ENCODE results near the gene TLR6.

DNA sequence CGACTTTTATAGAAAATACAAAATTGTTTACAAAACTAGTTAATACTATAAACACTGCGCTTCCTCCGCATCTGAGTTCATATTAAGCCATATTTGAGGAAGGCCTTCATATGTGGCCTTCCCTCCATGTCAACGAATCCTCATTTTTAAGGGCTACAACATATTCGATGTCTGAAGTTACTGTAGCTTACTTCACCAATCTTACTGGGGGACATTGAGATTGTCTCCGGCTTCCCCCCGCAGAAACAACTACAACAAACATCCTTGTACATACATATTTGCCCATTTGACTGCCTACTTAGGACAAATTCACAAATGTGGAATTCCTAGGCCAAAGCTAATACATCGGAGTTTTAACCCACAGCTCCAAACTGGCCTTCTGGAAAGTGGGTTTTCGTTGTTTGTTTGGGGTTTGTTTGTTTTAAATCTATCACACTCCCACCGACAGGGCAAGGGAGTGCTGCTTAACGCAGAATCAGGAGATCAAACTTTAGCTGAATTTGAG, 10.4 kb upstream of the TLR6 start:
- TF ChIP-seq, protein P1, sequence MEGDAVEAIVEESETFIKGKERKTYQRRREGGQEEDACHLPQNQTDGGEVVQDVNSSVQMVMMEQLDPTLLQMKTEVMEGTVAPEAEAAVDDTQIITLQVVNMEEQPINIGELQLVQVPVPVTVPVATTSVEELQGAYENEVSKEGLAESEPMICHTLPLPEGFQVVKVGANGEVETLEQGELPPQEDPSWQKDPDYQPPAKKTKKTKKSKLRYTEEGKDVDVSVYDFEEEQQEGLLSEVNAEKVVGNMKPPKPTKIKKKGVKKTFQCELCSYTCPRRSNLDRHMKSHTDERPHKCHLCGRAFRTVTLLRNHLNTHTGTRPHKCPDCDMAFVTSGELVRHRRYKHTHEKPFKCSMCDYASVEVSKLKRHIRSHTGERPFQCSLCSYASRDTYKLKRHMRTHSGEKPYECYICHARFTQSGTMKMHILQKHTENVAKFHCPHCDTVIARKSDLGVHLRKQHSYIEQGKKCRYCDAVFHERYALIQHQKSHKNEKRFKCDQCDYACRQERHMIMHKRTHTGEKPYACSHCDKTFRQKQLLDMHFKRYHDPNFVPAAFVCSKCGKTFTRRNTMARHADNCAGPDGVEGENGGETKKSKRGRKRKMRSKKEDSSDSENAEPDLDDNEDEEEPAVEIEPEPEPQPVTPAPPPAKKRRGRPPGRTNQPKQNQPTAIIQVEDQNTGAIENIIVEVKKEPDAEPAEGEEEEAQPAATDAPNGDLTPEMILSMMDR (IDR thresholded peaks at IDR 0.05) = no peak
- TF ChIP-seq POLR2AphosphoS5 (IDR thresholded peaks at IDR 0.05) = no peak
- no peak for TF ChIP-seq POLR2A (IDR thresholded peaks at IDR 0.05)
